Left forelimb (tissue), 1 donor: ENCODE results near the gene IL17REL.
A peak's percentile ranks its signal among the peaks of the same experiment; 100 is the strongest.

Experiments
- DNase-seq: peaks from one replicate; pipeline ENCODE4 v3.0.0-alpha.2; 2018; ENCODE audit warnings: low spot score

IL17REL gene

DNA sequence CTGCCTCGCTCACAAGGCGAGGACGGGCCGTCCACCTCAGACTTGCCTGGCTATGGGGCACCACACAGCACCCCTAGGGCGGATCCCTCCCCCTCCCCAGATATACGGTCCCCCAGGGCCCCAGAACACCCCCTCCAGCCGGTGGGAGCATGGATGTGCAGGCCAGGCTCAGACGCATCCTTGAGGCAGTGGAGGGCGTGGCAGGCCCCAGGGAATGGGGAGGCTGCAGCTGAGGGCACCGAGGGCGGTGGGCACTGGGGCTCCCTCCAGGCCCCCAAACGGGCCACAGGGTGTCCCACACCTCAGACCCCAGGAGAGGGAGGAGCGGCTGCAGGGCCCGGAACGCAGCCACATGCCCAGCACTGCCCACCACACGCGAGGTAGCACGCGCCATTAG is 33.5 kb upstream of the IL17REL start:
- no peak for DNase-seq

- DNase-seq, result no peak
Observed at GRCh38 chr22:50045211-50046018, 32.9 kb upstream of the IL17REL start.

DNA sequence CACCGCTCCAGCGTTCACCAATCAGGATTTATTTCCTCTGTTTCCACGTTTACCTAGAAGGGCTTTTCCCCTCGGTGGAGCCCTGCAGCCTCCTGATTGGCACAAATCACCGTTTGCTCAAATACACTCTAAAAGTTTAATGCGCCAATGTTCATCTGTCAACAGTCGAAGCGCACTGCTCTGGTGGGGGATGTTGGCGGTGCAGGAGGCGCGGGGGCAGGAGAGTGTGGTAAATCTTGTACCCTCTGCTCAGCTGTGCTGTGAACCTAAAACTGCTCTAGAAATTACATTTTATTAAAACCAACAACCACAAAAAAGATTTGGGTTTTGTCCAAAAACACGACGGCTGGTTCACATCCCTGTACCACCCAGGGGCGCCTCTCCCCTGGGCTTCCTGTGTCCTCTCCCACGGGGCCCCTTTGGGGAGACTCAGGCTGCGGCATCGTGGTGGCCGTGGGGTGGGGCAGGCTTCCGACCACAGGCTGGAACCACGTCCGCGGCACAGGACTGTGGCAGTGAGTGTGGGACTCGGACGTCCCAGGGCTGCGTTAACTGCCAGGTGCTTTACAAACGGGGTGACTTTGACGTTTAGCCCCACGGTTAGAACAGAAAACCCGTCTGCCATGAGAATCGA is 32.0 kb upstream of the IL17REL start:
- DNase-seq, result no peak

GRCh38 chr22:50041361-50042065 is 28.9 kb upstream of the IL17REL start:
- DNase-seq, result no peak

DNA sequence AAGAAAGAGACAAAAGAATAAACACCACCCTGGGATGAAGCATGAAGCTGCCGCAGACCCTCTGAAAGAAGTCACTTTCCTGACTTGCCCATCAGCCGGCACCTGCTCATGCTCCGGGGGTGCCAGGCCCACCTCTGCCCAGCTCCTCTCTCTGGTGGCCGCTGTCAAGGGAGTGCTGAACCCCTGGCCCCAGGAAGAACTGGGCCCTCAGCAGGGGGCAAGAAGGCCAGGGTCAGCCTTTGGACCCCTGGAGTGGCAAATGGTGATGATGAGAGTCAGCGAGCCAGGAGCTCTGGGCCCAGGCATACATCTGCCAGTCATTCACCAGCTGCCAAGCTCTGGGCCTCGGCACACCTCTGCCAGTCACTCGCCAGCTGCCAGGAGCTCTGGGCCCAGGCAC is 28.2 kb upstream of the IL17REL start:
- no peak for DNase-seq

DNA sequence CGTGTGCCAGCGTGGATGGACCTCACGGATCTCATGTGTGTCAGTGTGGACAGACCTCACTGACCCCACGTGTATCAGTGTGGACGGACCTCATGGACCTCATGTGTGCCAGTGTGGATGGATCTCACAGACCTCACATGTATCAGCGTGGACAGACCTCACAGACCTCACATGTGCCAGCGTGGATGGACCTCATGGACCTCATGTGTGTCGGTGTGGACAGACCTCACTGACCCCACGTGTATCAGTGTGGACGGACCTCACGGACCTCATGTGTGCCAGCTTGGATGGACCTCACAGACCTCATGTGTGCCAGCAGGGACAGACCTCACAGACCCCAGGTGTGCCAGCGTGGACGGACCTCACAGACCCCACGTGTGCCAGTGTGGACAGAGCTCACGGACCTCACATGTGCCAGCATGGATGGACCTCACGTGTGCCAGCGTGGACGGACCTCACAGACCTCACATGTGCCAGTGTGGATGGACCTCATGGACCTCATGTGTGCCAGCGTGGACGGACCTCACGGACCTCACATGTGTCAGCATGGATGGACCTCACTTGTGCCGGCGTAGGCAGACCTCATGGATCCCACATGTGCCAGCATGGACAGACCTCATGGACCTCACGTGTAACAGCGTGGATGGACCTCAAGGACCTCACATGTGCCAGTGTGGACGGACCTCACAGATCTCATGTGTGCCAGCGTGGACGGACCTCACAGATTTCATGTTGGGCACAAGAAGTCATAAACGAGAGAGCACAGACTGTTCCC is 27.3 kb upstream of the IL17REL start:
- peak; percentile 63 for DNase-seq

- no peak for DNase-seq
Observed at GRCh38 chr22:50035976-50036724, 23.6 kb upstream of the IL17REL start.

DNA sequence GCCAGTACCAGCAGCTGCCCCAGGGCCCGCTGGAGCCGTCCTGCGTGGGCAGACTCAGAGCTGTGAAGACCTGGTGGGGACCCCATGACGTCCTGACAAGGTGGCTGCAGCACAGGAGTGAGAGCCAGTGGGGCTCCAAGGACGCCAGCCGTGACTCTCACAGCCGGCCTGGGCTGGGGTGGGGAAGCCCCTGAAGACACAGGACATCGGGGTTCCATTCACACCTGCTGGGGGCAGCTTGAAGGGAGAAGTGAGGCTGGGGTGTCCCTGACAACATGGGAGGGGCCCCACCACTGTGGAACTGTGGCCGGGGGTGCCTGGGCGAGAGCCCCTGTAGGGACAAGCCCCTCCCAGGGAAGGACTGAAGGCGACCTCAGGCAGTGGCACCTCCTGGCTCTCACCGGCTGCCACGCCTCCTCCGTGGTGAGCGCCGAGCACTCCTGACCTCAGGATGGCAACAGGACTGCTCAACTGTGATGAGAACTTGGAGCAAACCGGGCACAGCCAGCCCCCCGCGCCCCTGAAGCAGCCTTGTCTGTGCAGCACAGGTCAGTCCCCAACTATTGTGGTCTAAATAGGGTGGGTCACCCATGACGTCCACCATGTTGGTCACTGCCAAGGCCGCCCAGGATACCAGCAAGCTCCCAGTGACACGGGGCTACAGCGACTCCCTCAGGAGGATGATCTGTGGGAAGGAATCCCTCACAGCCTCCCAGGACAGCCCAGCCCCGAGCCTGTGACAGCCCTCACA is 22.7 kb upstream of the IL17REL start:
- DNase-seq, result peak; percentile 59

- peak; percentile 51 for DNase-seq
Observed at GRCh38 chr22:50034126-50035081, 21.8 kb upstream of the IL17REL start.

DNA sequence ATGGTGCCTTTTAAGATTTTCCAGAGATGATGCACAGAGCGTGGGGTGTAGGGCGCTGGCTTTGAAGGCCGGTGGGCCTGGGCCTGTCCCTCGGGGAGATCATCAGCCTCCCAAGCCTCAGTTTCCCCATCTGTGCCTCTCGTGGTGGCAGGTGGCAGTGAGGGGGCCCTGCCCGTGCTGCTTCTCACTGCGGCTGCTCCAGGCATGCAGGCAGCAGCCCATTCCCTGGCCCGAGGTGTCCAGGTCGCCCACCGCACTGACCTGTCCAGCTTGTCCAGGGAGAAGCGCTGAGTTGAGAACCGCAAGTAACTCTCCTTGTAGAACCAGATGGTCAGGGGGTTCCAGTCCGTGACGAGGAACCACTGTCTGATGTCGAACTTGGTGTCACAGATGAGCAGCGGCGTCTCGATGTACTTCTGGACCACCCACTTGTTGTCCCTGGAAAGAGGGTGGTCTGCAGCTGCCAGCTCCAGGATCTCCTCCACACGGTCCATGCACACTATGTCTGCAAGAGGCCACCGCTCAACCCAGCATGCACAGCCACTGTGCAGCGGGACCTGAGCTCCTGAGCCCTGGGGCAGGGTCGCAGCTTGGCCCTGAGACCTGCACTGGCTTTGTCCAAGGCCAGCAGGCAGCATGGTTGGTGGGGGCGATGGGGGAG is 20.5 kb upstream of the IL17REL start:
- no peak for DNase-seq

DNA sequence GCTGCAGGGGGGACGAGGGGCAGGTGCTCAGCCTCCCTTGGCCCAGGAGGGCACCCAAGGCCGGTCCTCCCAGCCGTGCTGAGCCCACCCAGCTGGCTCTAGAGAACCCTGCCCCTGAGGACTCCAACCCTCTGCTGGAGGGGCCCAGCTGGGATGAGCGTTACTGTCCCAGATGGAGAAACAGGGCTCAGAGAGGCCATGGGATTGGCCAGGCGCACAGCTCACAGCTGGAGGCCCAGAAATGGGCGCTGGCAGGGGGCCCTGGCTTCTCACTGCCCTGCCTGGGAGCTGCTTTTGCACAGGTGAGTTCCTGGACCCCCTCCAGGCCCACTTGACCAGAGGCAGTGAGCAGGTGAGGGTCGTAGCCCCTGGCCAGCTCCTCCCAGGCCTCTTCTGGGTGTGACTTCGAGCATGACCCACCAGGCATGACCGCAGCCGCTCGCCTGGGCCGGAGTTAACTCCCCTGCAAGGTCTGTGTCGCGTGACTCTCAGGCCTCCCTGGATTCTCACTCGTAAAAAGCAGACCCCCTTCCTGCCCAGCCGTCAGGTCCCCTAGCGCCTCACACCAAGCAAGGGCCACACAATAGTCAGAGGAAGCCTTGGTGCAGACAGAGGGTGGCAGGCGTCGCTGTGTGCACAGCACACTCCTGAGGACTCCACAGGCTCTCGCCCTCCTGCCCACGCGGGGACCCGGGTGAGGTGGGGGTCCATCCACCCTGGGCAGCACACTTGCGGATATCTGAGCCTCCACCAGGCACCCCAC is 19.7 kb upstream of the IL17REL start:
- no peak for DNase-seq

DNA sequence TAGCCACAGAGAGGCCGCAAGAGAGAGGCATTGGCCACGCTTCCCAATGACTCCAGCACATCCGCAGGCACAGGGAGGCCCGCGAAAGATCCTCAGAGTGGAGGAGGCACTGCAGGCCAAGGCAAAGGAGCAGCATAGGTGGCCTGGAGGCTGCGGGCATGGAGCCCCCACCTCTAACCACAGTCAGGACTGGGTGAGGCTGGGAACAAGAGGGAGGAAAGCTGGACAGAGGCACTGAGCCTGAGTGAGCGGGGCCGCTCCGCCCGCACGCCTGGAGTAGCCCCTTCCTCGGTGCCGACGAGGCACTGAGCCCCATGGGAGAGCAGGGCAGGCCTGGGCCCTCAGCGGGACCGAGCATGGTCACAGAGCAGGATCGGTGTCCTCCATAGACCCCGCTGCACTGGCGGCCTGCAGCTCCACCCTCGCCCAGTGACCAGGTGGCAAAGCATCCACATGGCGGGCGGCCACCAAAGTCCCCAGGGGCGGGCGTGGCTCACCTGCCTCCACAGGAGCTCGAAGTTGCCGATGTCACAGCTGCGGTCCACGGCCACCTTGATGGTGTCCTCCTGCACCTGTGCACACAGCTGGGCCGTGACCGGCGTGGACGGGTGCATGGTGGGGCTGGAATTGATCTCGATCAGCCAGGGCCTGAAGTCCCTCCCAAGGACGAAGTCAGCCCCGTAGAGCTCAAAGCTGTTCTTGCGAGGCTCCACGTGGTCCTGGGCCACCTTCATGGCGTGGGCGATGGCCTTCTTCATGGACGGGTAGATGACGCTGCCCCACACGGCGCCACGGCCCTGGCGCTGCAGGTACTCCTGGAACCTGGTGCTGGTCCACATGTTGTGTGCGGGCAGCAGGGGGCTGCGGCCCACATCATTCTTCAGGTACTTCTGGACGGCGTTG is 18.9 kb upstream of the IL17REL start:
- no peak for DNase-seq

DNA sequence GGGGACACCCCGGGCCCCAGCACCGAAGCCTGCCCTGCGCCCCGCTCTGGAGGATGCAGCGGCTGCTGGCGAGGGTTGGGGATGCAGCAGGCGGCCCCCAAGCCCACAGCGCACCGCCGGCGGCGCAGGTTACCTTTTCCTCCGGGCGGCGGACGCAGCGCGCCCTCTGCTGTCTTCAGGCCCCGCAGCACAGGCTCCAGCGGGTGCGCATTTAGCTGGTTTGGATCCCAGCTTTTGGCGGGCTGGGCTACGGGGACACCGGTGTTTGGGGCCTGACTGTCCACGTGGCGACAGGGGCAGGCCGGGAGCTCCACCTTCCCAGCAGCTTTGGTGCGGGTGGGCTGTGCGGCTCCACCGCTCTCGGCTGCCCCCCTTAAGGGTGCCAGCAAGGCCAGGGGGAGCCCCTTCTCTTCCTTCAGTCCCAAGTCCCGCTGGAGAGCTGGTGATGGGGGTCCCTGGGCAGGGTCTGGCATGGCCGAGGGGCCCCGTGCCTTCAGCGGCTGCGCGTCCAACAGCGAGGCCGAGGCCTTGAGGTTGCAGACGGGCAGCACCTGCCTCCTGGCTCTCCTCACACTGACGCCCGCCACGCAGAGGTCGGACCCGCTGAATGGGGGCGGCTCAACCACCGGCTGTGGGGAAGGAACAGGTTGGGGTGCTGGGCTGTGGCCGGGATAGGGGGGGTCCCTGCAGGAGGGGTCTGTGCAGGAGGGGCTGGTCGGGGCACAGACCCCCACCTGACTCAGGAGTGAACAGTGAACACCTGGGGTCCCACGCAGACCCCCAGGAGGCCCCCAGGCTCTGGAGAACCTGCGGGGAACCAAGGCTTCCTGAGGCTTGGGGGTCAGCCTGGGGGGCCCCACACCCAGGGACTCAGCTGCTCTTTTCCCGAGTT is 18.0 kb upstream of the IL17REL start:
- no peak for DNase-seq

DNA sequence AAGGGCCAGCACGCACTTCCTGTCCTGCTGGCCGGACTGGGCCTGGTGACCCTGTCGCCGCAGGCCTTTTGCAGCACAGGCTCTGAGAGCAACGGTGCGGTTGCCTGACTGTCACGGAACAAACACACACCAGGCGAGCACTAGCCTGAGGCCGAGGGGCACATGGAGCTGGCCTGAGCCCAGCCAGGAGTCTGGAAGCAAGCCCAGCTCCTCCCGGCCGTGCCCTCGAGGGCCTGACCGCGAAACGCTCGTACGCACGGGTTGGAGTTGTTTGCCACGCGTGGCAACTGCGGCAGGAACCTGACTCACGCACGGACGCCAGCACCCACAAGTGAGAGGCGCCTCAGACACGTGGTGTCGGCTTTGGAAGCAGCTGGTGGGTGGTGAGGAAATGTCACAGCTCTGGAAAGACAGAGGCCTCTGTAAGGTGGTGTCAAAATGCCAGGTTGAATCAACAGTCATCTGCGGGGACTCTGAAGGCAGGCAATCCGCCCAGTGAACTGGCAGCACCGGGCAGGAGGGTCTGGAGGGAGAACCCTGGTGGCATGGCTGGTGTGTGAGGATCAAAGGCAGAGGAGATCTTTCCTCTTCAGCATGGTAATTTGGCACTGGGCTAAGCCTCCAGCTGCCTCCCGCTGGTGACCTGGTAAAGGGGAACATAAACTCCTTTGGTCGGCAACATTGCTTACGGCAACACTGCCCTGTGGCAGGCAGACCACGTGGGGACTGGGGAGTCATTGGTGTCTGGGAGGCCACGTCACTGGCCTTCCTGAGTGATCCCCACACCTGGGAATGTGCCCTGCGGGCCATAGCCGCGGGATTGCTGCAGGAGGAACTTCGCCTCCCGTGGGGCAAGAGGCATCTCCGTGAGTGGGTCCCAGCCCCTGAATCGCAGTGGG is 15.3 kb upstream of the IL17REL start:
- no peak for DNase-seq

DNA sequence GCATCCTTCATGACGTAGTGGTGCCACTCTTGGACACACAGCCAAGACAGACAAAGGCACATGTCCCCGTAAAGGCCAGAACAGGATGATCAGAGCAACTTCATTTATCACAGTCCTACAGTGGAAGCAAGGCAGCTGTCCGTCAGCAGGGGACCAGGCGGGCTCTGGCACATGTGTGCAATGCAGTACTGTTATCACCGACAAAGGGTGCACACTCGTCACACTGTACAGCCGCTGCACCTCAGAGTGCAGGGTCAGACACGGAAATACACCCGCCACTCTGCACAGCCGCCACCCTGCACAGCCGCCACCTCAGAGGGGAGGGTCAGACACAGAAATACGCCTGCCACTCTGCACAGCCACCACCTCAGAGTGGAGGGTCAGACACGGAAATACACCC is 13.4 kb upstream of the IL17REL start:
- no peak for DNase-seq
